Measurements from ENCODE around the gene C11orf97.

DNA sequence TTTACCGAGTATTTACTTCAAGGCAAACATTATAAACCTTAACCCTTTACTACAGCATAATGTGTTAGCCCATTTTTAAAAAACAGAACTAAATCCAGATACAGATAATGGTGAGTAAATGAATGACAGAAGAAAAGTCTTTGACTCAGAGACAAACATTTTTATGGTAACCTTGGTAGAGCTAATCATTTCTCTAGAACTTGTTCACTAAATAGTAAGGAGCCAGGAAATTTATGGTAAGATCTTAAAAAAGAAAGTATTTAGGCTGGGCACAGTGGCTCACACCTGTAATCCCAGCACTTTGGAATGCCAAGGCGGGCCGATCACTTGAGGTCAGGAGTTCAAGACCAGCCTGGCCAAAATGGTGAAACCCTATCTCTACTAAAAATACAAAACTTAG lies 19.9 kb downstream of the C11orf97 start:
- TF ChIP-seq SREBF2 (IDR thresholded peaks at IDR 0.05) = no peak
- no peak for TF ChIP-seq BHLHE40 (IDR thresholded peaks at IDR 0.05; ENCODE audit: low read depth, low read length)
- TF ChIP-seq FOSL2 (IDR thresholded peaks at IDR 0.05) = no peak
- no peak for TF ChIP-seq FOSL2 (CRISPR knock-in tag; IDR thresholded peaks at IDR 0.05)

All from A549 (cell line).